Upper lobe of left lung (tissue), 6 donors: ENCODE measurements around the gene GTPBP10. TPM values are rescaled to one million over a fixed set of nuclear protein-coding genes. Genes with fewer than 3 reads are reported as not detected.

Experiments
- ATAC-seq, 2 donors: fragments of 200-7000 bp; cut with Tn5 transposase; one replicate each; pipeline ENCODE4 v1.9.1; 2022; ENCODE audit warnings: mild to moderate bottlenecking in 2 of 2, moderate library complexity in 2 of 2; ENCODE audit not compliant: low FRiP score in 2 of 2
- DNase-seq, 2 donors: peaks; one replicate each; pipeline ENCODE4 v3.0.0-alpha.2; 2019 to 2020
- H3K27ac ChIP-seq, 4 donors: fragments of 200-600 bp; sonication (generic); one replicate each; pipeline ENCODE4 v1.5.1; 2016 to 2019
- H3K27me3 ChIP-seq, 4 donors: fragments of 200-600 bp; sonication (generic); one replicate each; pipeline ENCODE4 v1.5.1; 2017 to 2019
- H3K36me3 ChIP-seq, 4 donors: fragments of 200-600 bp; sonication (generic); one replicate each; pipeline ENCODE4 v1.5.1; 2016 to 2019
- H3K4me1 ChIP-seq, 4 donors: fragments of 200-600 bp; sonication (generic); one replicate each; pipeline ENCODE4 v1.5.1; 2018 to 2019
- H3K4me3 ChIP-seq, 4 donors: fragments of 200-600 bp; sonication (generic); one replicate each; pipeline ENCODE4 v1.5.1; 2017 to 2019; ENCODE audit warnings: mild to moderate bottlenecking in 2 of 4, moderate library complexity in 1 of 4
- H3K9me3 ChIP-seq, 4 donors: fragments of 200-600 bp; sonication (generic); one replicate each; pipeline ENCODE4 v1.5.1; 2018 to 2019
- CTCF ChIP-seq, 6 experiments: fragments of 450-650 bp in 4 of 6; fragments of 200-600 bp in 2 of 6; sonication (generic) in 2 of 6; IDR thresholded peaks; one replicate each; pipeline ENCODE4 v1.5.1; 2016 to 2019; ENCODE audit warnings: antibody characterized with exemption in 6 of 6
- EP300 ChIP-seq, 4 donors: sonication (generic); formaldehyde crosslinking; IDR thresholded peaks; one replicate each; pipeline ENCODE4 v1.5.1; 2017; ENCODE audit warnings: antibody characterized with exemption in 4 of 4, control low read depth in 2 of 4
- POLR2A ChIP-seq, 4 donors: fragments of 450-650 bp; IDR thresholded peaks; one replicate each; pipeline ENCODE4 v1.5.1; 2016 to 2017; ENCODE audit warnings: antibody characterized with exemption in 4 of 4, mild to moderate bottlenecking in 2 of 4
- POLR2AphosphoS5 ChIP-seq, 2 donors: sonication (generic); formaldehyde crosslinking; IDR thresholded peaks; one replicate each; pipeline ENCODE4 v1.5.1; 2017; ENCODE audit warnings: antibody characterized with exemption in 2 of 2
- WGBS, 2 donors: methylation state at CpG; one replicate each; pipeline ENCODE4 v1.1.5; 2017 to 2018; 5-methylcytosine and 5-hydroxymethylcytosine counted together
- total RNA-seq, 6 donors: library from RNA; depleted of rRNA in 4 of 6; stranded (reverse); fragments of >200 nt in 4 of 6; gene quantifications; one replicate each; pipeline versions ENCODE4 v1.1.0 to v1.2.1, GENCODE V29; 2016 to 2021
- donor health status: DM: no; HTN: no; CAD: no; lungs with moderate emphysema.
- donor health status: DM: no; HTN: yes; CAD: no; lungs with severe emphysema.

Gene GTPBP10
- total RNA-seq, 6 donors from 2014 or later: 11.2 to 25.1 (median 19.1) TPM

GRCh38 chr7:90351987-90352386 is 5.5 kb downstream of the GTPBP10 start:
- TF ChIP-seq EP300 (IDR thresholded peaks at IDR 0.05) (no peak), CTCF (IDR thresholded peaks at IDR 0.05) (no peak), POLR2A (IDR thresholded peaks at IDR 0.05) (no peak), POLR2AphosphoS5 (IDR thresholded peaks at IDR 0.05) (no peak)
- peaks cover 0 to 22% (median 12%) of the 10 kb centered on the region in 4 donors for H3K4me1 ChIP-seq
- H3K27me3 ChIP-seq: no peaks in the 10 kb centered on the region
- DNase-seq (no peak), ATAC-seq (no peak)
- no peaks in the 10 kb centered on the region for H3K9me3 ChIP-seq
- no peak overlapping the region for H3K27ac ChIP-seq
- H3K4me3 ChIP-seq: no peak overlapping the region
- peaks cover 5 to 26% (median 11%) of the 10 kb centered on the region in 4 donors for H3K36me3 ChIP-seq

- ATAC-seq (no peak), DNase-seq (no peak)
- H3K9me3 ChIP-seq: no peaks in the 10 kb centered on the region
- H3K27me3 ChIP-seq: no peaks in the 10 kb centered on the region
- H3K4me3 ChIP-seq: no peak overlapping the region
- 88 to 94% methylated on average over 1 of the region's 1 CpG for WGBS, 2 donors
- H3K36me3 ChIP-seq: peaks cover 18 to 82% (median 37%) of the 10 kb centered on the region in 4 donors
- no peak for TF ChIP-seq POLR2AphosphoS5 (IDR thresholded peaks at IDR 0.05)
- no peak for TF ChIP-seq POLR2A (IDR thresholded peaks at IDR 0.05)
- TF ChIP-seq EP300 (IDR thresholded peaks at IDR 0.05): no peak
- TF ChIP-seq CTCF (IDR thresholded peaks at IDR 0.05): no peak
- H3K4me1 ChIP-seq: no peaks in the 10 kb centered on the region
- no peak overlapping the region for H3K27ac ChIP-seq
Measured at GRCh38 chr7:90383422-90383821, 36.9 kb downstream of the GTPBP10 start.

- TF ChIP-seq POLR2AphosphoS5 (IDR thresholded peaks at IDR 0.05) (no peak), CTCF (IDR thresholded peaks at IDR 0.05) (no peak), EP300 (IDR thresholded peaks at IDR 0.05) (no peak), POLR2A (IDR thresholded peaks at IDR 0.05) (no peak)
- H3K4me3 ChIP-seq: no peak overlapping the region
- no peaks in the 10 kb centered on the region for H3K4me1 ChIP-seq
- no peak overlapping the region for H3K27ac ChIP-seq
- no peaks in the 10 kb centered on the region for H3K27me3 ChIP-seq
- WGBS, 2 donors: 92 to 95% methylated on average over 3 of the region's 3 CpGs
- ATAC-seq (no peak), DNase-seq (no peak)
- peaks cover 18 to 78% (median 33%) of the 10 kb centered on the region in 4 donors for H3K36me3 ChIP-seq
- no peaks in the 10 kb centered on the region for H3K9me3 ChIP-seq
Measured at GRCh38 chr7:90383861-90384260, 37.3 kb downstream of the GTPBP10 start.

GRCh38 chr7:90384433-90384832 is 37.9 kb downstream of the GTPBP10 start:
- TF ChIP-seq EP300 (IDR thresholded peaks at IDR 0.05) (no peak), POLR2AphosphoS5 (IDR thresholded peaks at IDR 0.05) (no peak), CTCF (IDR thresholded peaks at IDR 0.05) (no peak), POLR2A (IDR thresholded peaks at IDR 0.05) (no peak)
- H3K36me3 ChIP-seq: peaks cover 12 to 72% (median 27%) of the 10 kb centered on the region in 4 donors
- no peak overlapping the region for H3K4me3 ChIP-seq
- no peaks in the 10 kb centered on the region for H3K4me1 ChIP-seq
- ATAC-seq: no peak
- DNase-seq: no peak
- no peaks in the 10 kb centered on the region for H3K9me3 ChIP-seq
- H3K27me3 ChIP-seq: no peaks in the 10 kb centered on the region
- no peak overlapping the region for H3K27ac ChIP-seq

- H3K27me3 ChIP-seq: no peaks in the 10 kb centered on the region
- TF ChIP-seq EP300 (IDR thresholded peaks at IDR 0.05): no peak
- TF ChIP-seq POLR2AphosphoS5 (IDR thresholded peaks at IDR 0.05): no peak
- no peak for TF ChIP-seq CTCF (IDR thresholded peaks at IDR 0.05)
- no peak overlapping the region for H3K4me3 ChIP-seq
- peaks cover 4 to 42% (median 17%) of the 10 kb centered on the region in 4 donors for H3K36me3 ChIP-seq
- 92 to 93% methylated on average over 2 of the region's 2 CpGs for WGBS, 2 donors
- H3K4me1 ChIP-seq: no peaks in the 10 kb centered on the region
- H3K27ac ChIP-seq: no peak overlapping the region
- no peak for ATAC-seq
- H3K9me3 ChIP-seq: no peaks in the 10 kb centered on the region
- no peak for DNase-seq
Measured at GRCh38 chr7:90387470-90388240, 41.1 kb downstream of the GTPBP10 start.
